ENCODE data around the gene RAB3GAP1.
"Not testable (repeated sequence)": the region's sequence is repeated elsewhere in the genome, so short reads cannot be mapped to it uniquely, and the experiment has no call there.

The RAB3GAP1 gene

DNA sequence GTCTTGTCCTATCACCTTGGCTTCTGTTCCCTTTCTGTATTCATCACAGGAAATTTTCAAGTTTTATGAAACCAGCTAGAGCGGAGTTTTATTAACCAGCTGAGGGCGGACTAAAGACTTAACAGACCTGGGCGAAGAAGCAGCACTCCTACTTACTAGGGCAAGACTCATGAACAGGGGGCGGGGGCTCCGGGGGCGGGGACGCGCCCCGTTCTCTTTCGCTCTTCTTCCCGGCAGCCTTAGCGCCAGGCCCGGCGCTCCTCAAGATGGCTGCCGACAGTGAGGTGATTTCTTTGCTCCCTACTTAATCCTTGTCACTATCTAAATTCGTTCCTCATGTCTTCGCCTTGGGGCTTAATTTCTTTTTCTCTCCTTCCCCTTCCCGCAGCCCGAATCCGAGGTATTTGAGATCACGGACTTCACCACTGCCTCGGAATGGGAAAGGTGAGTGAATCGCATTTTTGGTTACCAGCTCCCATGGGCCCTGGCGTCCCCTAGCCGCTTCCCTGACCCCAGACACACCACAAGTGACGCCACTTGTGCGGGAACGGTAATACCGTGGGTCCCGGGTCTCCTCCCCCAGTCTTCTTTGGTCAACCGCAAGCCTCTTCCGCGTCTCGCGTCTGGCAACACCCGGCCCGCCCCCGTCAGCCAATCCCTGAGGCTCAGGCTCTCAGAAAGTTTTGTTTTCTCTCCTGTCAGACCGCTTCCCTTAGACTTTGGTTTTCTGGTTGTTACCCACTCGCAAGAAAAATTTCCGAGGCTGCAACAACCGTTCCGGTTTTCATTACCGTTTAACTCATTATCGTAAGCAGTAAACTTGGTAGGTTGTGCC, at the start of gene RAB3GAP1:
Gene RAB3GAP1 (plus strand): TSS at position 251 of the 835 bp plus-strand sequence. CDS start 16 bp downstream, at position 267.
- Mint-ChIP-seq H3K36me3 (peaks cover 10% of the 10 kb centered on the region), H3K27me3 (no peaks in the 10 kb centered on the region), H3K27ac (peak within 1 kb of the TSS; percentile 99), H3K4me1 (peaks cover 20% of the 10 kb centered on the region), H3K9me3 (no peaks in the 10 kb centered on the region), H3K4me3 (peak within 1 kb of the TSS; percentile 92)
- DNase-seq (ENCODE audit: low spot score in 2 of 2) = peak; percentile 70 to 78
- ATAC-seq (ENCODE audit: low read depth) = peak; percentile 85

DNA sequence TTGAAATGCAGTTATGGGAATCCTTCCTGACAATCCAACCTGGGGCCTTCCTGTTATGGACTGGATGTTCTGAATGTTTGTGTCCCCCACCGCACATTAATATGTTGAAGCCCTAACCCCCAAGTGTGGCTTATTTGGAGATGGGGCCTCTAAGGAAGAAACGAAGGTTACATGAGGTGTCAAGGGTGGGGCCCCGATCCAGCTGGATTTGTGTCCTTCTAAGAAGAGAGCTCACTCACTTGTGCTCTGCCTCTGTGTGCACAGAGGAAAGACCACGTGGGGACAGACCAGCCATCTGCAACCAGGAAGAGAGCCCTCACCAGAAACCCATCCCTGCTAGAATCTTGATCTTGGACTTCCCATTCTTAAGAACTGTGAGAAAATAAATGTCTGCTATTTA, 49.3 kb upstream of the RAB3GAP1 start:
- H3K9me3 Mint-ChIP-seq = no peaks in the 10 kb centered on the region
- H3K27me3 Mint-ChIP-seq = peaks cover 6% of the 10 kb centered on the region
- ATAC-seq (ENCODE audit: low read depth) (no peak), DNase-seq (ENCODE audit: low spot score in 2 of 2) (no peak)
- H3K27ac Mint-ChIP-seq = no peak overlapping the region
- peaks cover 3% of the 10 kb centered on the region for H3K4me1 Mint-ChIP-seq
- no peaks in the 10 kb centered on the region for H3K36me3 Mint-ChIP-seq
- H3K4me3 Mint-ChIP-seq = no peak overlapping the region

DNA sequence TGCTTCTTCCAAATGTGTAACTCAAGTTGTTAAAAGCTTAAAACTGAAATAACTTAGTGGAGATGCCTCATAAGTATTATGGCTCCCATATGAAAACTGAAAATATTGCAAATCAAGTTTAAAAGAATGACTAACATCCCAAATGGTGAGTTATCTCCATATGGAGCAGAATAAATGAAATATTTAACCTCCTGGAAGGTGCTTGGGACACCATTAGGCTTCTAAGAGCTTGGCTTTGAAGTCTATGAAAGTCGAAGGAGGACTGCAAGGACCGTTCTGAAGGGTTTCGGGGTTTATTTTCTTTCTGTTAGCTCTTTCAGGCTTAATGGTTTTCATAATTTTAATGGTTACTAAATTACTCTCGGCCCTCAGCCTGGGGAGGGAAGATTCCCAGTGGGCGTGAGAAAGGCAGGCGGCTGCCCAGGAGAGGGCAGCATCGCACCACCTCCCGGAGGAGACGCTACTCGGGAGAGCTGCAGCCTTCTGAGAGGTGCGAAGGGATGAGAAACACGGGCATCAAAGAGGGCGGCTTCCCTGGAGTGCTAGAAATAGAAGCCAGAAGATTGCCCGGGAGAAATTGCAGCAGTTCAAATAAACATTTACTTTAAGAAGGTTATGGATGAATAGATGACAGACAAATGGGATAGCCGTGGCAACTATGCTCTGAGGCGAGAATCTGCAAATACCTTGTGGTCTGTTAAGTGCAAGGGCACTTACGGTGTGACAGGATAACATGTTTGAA, 47.9 kb upstream of the RAB3GAP1 start:
- DNase-seq (ENCODE audit: low spot score in 2 of 2) = peak; percentile 63 to 66
- no peak overlapping the region for H3K27ac Mint-ChIP-seq
- peak; percentile 96 for ATAC-seq (ENCODE audit: low read depth)
- H3K27me3 Mint-ChIP-seq = peaks cover 6% of the 10 kb centered on the region
- no peaks in the 10 kb centered on the region for H3K9me3 Mint-ChIP-seq
- no peaks in the 10 kb centered on the region for H3K36me3 Mint-ChIP-seq
- no peak overlapping the region for H3K4me3 Mint-ChIP-seq
- peaks cover 3% of the 10 kb centered on the region for H3K4me1 Mint-ChIP-seq

DNA sequence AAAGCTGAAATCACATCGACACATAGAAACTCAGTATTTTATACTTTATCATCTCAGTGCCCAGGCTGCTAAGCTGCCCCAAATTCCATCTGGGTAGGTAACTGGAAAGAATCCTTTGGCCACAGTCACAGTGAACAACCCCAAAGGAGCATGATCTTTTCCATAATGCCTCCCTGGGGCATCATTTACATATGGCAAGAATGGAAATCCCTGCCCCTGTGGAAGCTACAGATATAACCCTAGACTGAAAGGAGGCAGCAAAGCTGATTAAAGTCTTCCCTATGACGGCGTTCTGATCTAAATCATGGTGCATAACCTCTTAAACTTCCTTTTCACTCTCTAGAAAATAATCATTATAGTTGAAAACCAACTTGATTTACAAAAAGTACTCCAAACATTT, 46.3 kb upstream of the RAB3GAP1 start:
- no peaks in the 10 kb centered on the region for H3K9me3 Mint-ChIP-seq
- H3K4me3 Mint-ChIP-seq = no peak overlapping the region
- no peaks in the 10 kb centered on the region for H3K36me3 Mint-ChIP-seq
- no peak for DNase-seq (ENCODE audit: low spot score in 2 of 2)
- H3K27ac Mint-ChIP-seq = no peak overlapping the region
- H3K4me1 Mint-ChIP-seq = peaks cover 3% of the 10 kb centered on the region
- ATAC-seq (ENCODE audit: low read depth) = no peak
- H3K27me3 Mint-ChIP-seq = peaks cover 8% of the 10 kb centered on the region

DNA sequence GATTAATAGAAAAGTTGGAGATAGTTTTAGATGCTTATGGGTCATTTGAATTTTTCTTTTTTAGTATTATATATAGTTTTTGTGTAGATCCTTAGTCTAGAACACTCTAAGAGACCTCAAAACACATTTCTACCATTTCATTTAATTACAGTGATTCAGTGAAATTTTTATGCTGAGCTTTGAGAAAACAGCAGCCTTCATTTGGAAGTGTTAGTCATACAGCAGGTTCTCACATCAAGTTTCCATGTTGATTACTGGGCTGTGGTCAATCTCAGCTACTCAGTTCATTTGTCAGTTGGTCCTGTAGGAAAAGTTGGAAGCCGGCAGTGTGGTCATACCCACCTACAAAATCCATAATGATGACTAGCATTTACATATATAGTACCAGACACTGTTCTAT, 42.8 kb upstream of the RAB3GAP1 start:
- peaks cover 1% of the 10 kb centered on the region for H3K4me1 Mint-ChIP-seq
- H3K36me3 Mint-ChIP-seq = no peaks in the 10 kb centered on the region
- no peak overlapping the region for H3K4me3 Mint-ChIP-seq
- no peaks in the 10 kb centered on the region for H3K9me3 Mint-ChIP-seq
- DNase-seq (ENCODE audit: low spot score in 2 of 2) (no peak), ATAC-seq (ENCODE audit: low read depth) (no peak)
- H3K27ac Mint-ChIP-seq = no peak overlapping the region
- H3K27me3 Mint-ChIP-seq = peaks cover 6% of the 10 kb centered on the region

DNA sequence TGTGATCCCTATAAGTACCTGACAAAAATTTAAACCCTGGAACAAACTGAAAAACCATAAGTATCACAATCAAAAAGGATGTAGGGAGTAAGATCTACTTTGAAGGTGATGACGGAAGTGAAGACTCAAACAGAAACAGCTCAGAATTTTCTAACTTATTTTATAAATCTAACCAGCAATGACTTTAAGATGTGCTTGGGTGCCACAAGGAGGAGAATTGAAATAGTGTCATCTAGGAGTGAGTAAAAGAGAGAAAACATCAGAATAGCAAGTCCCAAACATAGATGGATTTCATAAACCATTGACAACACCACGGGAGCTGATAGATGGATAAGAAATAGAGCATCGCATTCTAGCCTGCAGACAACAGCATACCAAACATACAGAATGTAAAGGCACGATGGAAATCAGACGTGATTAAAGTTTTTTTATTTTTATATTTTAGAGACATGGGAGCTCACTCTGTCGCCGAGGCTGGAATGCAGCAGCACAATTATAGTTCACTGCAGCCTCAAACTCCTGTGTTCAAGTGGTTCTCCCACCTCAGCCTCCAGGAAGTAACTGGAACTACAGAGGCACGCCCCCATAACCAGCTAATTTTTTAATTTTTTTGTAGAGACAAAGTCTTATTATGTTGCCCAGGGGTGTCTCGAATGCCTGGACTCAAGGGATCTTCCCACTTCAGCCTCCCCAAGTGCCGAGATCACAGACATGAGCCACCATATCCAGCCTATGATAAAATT, 41.7 kb upstream of the RAB3GAP1 start:
- Mint-ChIP-seq H3K36me3 (no peaks in the 10 kb centered on the region), H3K9me3 (no peaks in the 10 kb centered on the region), H3K27me3 (peaks cover 3% of the 10 kb centered on the region), H3K4me1 (no peaks in the 10 kb centered on the region), H3K27ac (no peak overlapping the region), H3K4me3 (no peak overlapping the region)
- ATAC-seq (ENCODE audit: low read depth) (no peak), DNase-seq (ENCODE audit: low spot score in 2 of 2) (no peak)

DNA sequence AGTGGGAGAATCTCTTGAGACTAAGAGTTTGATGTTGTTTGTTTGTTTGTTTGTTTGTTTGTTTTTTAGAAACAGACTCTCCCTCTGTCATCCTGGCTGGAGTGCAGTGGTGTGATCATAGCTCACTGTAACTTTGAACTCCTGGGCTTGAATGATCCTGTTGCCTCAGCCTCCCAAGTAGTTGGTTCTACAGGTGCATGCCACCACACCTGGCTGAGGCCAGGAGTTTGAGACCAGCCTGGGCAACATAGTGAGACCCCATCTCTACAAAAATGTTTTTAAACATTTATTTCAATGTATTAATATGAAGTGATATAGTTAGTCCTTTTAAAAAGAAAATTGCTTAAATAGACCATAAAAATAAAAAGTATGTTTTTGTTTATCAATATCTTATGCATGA, 40.5 kb upstream of the RAB3GAP1 start:
- ATAC-seq (ENCODE audit: low read depth) = no peak
- Mint-ChIP-seq H3K9me3 (peaks cover under 1% of the 10 kb centered on the region), H3K27me3 (peaks cover 3% of the 10 kb centered on the region), H3K4me1 (no peaks in the 10 kb centered on the region), H3K4me3 (no peak overlapping the region), H3K27ac (no peak overlapping the region), H3K36me3 (no peaks in the 10 kb centered on the region)
- DNase-seq (ENCODE audit: low spot score in 2 of 2) = no peak

DNA sequence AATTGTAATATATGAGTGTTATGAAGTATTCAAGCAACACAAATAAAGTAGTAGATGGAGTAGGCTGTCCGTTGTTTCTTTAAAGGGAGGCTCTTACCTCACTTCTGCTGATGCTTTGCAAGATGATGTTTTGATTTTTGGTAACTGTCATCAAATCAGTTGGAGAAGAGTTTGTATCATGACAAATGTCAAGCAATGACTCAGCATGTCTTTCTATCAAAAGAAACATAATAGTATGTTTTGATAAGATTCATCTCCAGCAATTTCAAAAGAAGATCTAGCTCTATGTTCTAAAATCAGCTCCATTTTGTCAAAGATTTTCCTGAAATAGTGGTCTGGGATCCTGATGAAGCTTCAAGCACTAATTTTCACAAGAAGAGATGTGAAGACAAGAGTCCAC, 30.5 kb upstream of the RAB3GAP1 start:
- Mint-ChIP-seq H3K9me3 (peaks cover 5% of the 10 kb centered on the region), H3K27me3 (peaks cover 1% of the 10 kb centered on the region), H3K27ac (no peak overlapping the region), H3K36me3 (peaks cover 1% of the 10 kb centered on the region), H3K4me3 (no peak overlapping the region), H3K4me1 (no peaks in the 10 kb centered on the region)
- ATAC-seq (ENCODE audit: low read depth) = no peak
- no peak for DNase-seq (ENCODE audit: low spot score in 2 of 2)

DNA sequence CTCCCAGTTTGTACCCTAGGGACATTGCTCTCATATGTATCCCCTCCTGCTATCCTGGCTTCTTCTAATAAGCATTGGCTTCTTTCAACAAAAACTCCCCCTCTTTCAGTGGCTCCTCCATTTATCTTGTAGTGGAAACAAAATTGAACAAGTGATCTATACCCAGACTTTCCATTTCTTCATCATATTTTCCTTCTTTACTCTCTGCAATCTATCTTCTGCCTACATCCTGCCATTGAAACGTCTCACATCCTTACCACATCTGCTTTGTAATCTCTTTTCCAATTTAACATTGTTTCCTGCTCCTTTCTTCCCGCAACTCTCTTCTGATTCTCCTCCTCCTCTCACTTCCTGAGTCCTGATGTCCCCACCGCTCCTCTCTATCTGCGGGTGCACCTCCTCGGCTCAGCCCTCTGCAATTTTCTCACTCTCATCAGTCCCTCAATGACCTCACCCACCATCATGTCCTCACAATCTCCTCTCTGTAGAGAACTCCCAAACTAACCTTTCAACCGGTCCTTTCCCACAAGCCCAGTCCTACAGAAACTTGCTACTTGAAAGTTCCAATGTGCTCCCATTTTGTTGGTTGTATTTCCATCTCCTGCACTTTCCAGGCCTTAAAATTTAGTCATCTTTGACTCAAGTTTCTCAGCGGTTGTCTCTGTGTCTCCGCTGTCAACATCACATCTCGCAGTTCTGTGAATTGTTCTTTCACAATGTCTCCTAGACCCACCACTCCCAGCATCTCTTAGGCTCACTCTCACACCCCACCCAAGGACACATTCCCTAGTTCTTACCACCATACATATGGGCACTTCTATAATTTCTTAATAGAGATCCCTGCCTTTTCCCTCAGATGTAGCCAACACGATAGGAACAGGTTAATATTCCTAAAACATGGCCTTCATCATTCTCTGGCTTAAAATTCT, 28.9 kb upstream of the RAB3GAP1 start:
- Mint-ChIP-seq H3K4me1 (no peaks in the 10 kb centered on the region), H3K36me3 (peaks cover 3% of the 10 kb centered on the region), H3K9me3 (peaks cover 4% of the 10 kb centered on the region), H3K4me3 (no peak overlapping the region), H3K27ac (no peak overlapping the region), H3K27me3 (peaks cover 3% of the 10 kb centered on the region)
- DNase-seq (ENCODE audit: low spot score in 2 of 2) (no peak), ATAC-seq (ENCODE audit: low read depth) (no peak)

DNA sequence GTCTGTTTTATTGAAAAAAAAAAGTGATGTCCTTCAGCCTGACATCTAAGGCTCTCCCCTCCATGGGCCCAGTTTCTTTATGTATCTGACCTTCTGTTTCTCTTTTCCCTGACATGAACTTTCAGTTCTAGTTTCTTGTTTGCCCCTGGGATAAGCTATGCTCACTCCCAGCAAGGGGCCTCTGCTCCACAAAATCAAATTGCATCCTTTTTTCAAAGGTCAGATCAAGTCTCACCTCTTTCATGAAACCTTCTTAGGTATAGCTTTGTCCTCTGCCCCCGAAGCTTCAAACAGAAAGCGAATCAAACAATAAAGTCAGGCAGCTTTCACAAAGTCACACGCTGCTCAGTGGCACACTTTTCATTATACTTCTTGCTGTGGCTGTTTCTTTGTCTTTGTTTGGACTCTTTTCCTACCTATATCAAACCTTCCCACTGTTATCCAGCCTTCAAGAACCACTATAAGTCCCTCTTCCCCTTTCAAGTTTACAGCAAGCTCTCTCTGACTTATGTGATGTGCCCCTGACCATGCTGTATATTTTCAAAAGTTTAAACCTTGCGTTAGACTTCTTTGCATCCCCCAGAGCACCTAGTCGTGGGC, 28.1 kb upstream of the RAB3GAP1 start:
- Mint-ChIP-seq H3K9me3 (peaks cover 4% of the 10 kb centered on the region), H3K27ac (no peak overlapping the region), H3K4me1 (no peaks in the 10 kb centered on the region), H3K4me3 (no peak overlapping the region), H3K27me3 (peaks cover 3% of the 10 kb centered on the region), H3K36me3 (peaks cover 3% of the 10 kb centered on the region)
- ATAC-seq (ENCODE audit: low read depth) (no peak), DNase-seq (ENCODE audit: low spot score in 2 of 2) (no peak)

DNA sequence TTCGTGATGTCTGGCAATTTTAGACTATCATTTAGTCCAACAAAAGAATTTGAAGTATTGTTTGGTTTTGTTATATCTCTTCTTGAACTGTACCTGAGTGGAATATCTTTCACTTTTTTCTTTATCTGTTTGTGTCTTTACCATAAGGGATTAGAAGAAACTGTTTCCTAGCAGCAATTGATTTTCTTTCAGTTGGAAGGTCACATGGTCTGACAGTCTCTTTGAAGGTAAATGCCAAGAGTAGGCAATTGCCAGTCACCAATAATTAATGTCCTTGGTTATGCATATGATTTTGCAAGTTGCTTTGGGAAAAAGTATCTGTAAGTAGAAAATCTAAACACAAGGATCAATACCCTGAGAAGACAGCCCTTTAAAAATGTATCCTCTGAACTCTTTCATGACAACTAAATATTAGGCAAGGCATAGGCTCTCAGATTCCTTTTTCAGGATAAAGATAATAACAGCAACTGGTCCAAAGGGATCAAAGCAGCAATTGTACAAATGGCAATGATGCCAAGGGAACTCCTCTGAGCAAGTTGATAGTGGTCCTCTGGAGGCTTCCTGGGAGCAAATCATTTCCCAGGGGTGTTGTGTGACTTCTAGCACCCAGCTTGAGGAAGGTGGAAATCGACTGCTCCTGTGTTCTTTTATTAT, 22.5 kb upstream of the RAB3GAP1 start:
- ATAC-seq (ENCODE audit: low read depth) = no peak
- Mint-ChIP-seq H3K4me3 (no peak overlapping the region), H3K36me3 (peaks cover 3% of the 10 kb centered on the region), H3K27me3 (peaks cover 3% of the 10 kb centered on the region), H3K9me3 (no peaks in the 10 kb centered on the region), H3K4me1 (no peaks in the 10 kb centered on the region), H3K27ac (no peak overlapping the region)
- DNase-seq (ENCODE audit: low spot score in 2 of 2) = no peak

DNA sequence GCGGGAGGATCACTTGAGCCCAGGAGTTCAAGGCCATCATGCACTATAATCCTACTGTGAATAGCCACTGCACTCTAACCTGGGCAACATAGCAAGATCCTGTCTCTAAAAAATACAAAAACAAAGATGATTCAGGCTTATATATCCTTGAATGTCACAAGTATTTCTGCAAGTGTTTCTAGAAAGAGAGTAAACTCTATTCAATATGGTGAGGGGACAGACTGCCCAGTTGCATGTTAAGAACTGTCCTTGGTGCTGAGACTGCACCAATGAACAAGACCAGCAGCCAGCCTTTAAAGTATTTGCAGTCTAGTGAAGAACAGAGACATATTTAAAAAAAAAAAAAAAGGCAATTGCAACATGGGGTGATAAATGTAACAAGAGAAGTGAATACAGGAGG, 21.3 kb upstream of the RAB3GAP1 start:
- Mint-ChIP-seq H3K27me3 (peaks cover 2% of the 10 kb centered on the region), H3K9me3 (no peaks in the 10 kb centered on the region), H3K4me1 (no peaks in the 10 kb centered on the region), H3K36me3 (peaks cover 2% of the 10 kb centered on the region), H3K4me3 (no peak overlapping the region), H3K27ac (no peak overlapping the region)
- DNase-seq (ENCODE audit: low spot score in 2 of 2) (no peak), ATAC-seq (ENCODE audit: low read depth) (no peak)

DNA sequence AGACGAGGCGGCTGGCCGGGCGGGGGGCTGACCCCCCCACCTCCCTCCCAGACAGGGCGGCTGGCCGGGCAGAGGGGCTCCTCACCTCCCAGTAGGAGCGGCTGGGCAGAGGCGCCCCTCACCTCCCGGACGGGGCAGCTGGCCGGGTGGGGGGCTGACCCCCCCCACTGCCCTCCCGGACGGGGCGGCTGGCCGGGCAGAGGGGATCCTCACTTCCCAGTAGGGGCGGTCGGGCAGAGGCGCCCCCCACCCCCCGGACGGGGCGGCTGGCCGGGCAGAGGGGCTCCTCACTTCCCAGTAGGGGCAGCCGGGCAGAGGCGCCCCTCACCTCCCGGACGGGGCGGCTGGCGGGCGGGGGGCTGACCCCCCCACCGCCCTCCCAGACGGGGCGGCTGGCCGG, 18.9 kb upstream of the RAB3GAP1 start:
- H3K27ac Mint-ChIP-seq; H3K4me1 Mint-ChIP-seq; H3K9me3 Mint-ChIP-seq; ATAC-seq (ENCODE audit: low read depth); DNase-seq (ENCODE audit: low spot score in 2 of 2); H3K36me3 Mint-ChIP-seq; H3K27me3 Mint-ChIP-seq; H3K4me3 Mint-ChIP-seq: not testable (repeated sequence)
